Ascending aorta (tissue), 2 donors: ENCODE measurements around the gene FN1. TPM values are rescaled to one million over a fixed set of nuclear protein-coding genes. Genes with fewer than 3 reads are reported as not detected.
A peak's percentile ranks its signal among the peaks of the same experiment; 100 is the strongest.

Experiments
- DNase-seq, 2 donors: peaks; one replicate each; pipeline ENCODE4 v3.0.0-alpha.2; 2019; ENCODE audit warnings: low spot score in 2 of 2
- H3K27ac ChIP-seq, 2 donors: fragments of 200-600 bp; sonication (generic); one replicate each; pipeline ENCODE4 v1.5.1; 2016 to 2017; ENCODE audit warnings: mild to moderate bottlenecking in 1 of 2
- H3K27me3 ChIP-seq: fragments of 200-600 bp; sonication (generic); one replicate; pipeline ENCODE4 v1.5.1; 2017
- H3K36me3 ChIP-seq, 2 donors: fragments of 200-600 bp; sonication (generic); one replicate each; pipeline ENCODE4 v1.5.1; 2016
- H3K4me1 ChIP-seq, 2 donors: fragments of 200-600 bp; sonication (generic); one replicate each; pipeline ENCODE4 v1.5.1; 2016 to 2017; ENCODE audit warnings: mild to moderate bottlenecking in 1 of 2
- H3K4me3 ChIP-seq, 2 donors: fragments of 200-600 bp; sonication (generic); one replicate each; pipeline ENCODE4 v1.5.1; 2016 to 2017; ENCODE audit warnings: mild to moderate bottlenecking in 1 of 2
- H3K9me3 ChIP-seq, 2 donors: fragments of 200-600 bp; sonication (generic); one replicate each; pipeline ENCODE4 v1.5.1; 2016
- CTCF ChIP-seq, 3 experiments: fragments of 200-600 bp in 2 of 3; fragments of 450-650 bp in 1 of 3; sonication (generic) in 2 of 3; IDR thresholded peaks; one replicate each; pipeline ENCODE4 v1.5.1; 2016 to 2019; ENCODE audit warnings: antibody characterized with exemption in 3 of 3, mild to moderate bottlenecking in 1 of 3, moderate library complexity in 1 of 3
- intact Hi-C: fragments of 100-400 bp; cut with DNase I; formaldehyde crosslinking; loops from one replicate; pipeline ENCODE4 v1.15.1; 2023
- total RNA-seq: library from RNA; depleted of rRNA; stranded (reverse); fragments of >200 nt; gene quantifications from one replicate; pipeline ENCODE4 v1.1.0, GENCODE V29; 2016

Gene FN1
- total RNA-seq, 1 donor from 2014 or later: 5,098 TPM

- Histone ChIP-seq H3K36me3 (peaks cover 78 to 91% of the 10 kb centered on the region in 2 donors), H3K4me3 (no peak overlapping the region), H3K27ac (peak overlapping the region; percentile 28 to 33), H3K27me3 (no peaks in the 10 kb centered on the region), H3K9me3 (no peaks in the 10 kb centered on the region), H3K4me1 (peaks cover 0 to 4% of the 10 kb centered on the region in 2 donors)
- intact Hi-C loops: no loop called here
- no peak for DNase-seq
- no peak for TF ChIP-seq CTCF (IDR thresholded peaks at IDR 0.05)
These were observed 28.1 kb downstream of the FN1 start for GRCh38 chr2:215407590-215408264.

- no peak for DNase-seq
- Histone ChIP-seq H3K27me3 (no peaks in the 10 kb centered on the region), H3K4me1 (peaks cover 0 to 4% of the 10 kb centered on the region in 2 donors), H3K36me3 (peaks cover 73 to 91% of the 10 kb centered on the region in 2 donors), H3K9me3 (no peaks in the 10 kb centered on the region), H3K27ac (peak overlapping the region in 1 of 2 donors; percentile 28), H3K4me3 (no peak overlapping the region)
- no peak for TF ChIP-seq CTCF (IDR thresholded peaks at IDR 0.05)
- intact Hi-C loops: no loop called here
These were observed 28.8 kb downstream of the FN1 start for GRCh38 chr2:215407061-215407460.

GRCh38 chr2:215405722-215406581 is 29.9 kb downstream of the FN1 start:
- Histone ChIP-seq H3K4me1 (no peaks in the 10 kb centered on the region), H3K9me3 (no peaks in the 10 kb centered on the region), H3K4me3 (no peak overlapping the region), H3K36me3 (peaks cover 73 to 95% of the 10 kb centered on the region in 2 donors), H3K27ac (peak overlapping the region in 1 of 2 donors; percentile 35), H3K27me3 (no peaks in the 10 kb centered on the region)
- intact Hi-C loops: no loop called here
- no peak for TF ChIP-seq CTCF (IDR thresholded peaks at IDR 0.05)
- no peak for DNase-seq

- H3K36me3 ChIP-seq: peaks cover 65 to 92% of the 10 kb centered on the region in 2 donors
- no peaks in the 10 kb centered on the region for H3K4me1 ChIP-seq
- intact Hi-C loops: no loop called here
- TF ChIP-seq CTCF (IDR thresholded peaks at IDR 0.05): no peak
- DNase-seq: no peak
- H3K9me3 ChIP-seq: no peaks in the 10 kb centered on the region
- H3K27ac ChIP-seq: peak overlapping the region; percentile 19 to 35
- H3K27me3 ChIP-seq: no peaks in the 10 kb centered on the region
- no peak overlapping the region for H3K4me3 ChIP-seq
These were observed 31.4 kb downstream of the FN1 start for GRCh38 chr2:215404348-215405012.

GRCh38 chr2:215403441-215404347 is 32.2 kb downstream of the FN1 start:
- intact Hi-C loops: no loop called here
- peaks cover 65 to 92% of the 10 kb centered on the region in 2 donors for H3K36me3 ChIP-seq
- DNase-seq: no peak
- H3K27ac ChIP-seq: peak overlapping the region in 1 of 2 donors; percentile 35
- TF ChIP-seq CTCF (IDR thresholded peaks at IDR 0.05): no peak
- H3K27me3 ChIP-seq: no peaks in the 10 kb centered on the region
- H3K9me3 ChIP-seq: no peaks in the 10 kb centered on the region
- peaks cover 0 to 7% of the 10 kb centered on the region in 2 donors for H3K4me1 ChIP-seq
- no peak overlapping the region for H3K4me3 ChIP-seq
